GM21526 (cell line): ENCODE results near the gene CASKIN1.
A peak's percentile ranks its signal among the peaks of the same experiment; 100 is the strongest.

ENCODE experiments used
- ATAC-seq: cut with Tn5 transposase; IDR thresholded peaks from one replicate; pipeline ENCODE4 v1.9.1; 2021; ENCODE audit warnings: moderate library complexity; ENCODE audit not compliant: unreplicated experiment, low FRiP score

Gene CASKIN1

DNA sequence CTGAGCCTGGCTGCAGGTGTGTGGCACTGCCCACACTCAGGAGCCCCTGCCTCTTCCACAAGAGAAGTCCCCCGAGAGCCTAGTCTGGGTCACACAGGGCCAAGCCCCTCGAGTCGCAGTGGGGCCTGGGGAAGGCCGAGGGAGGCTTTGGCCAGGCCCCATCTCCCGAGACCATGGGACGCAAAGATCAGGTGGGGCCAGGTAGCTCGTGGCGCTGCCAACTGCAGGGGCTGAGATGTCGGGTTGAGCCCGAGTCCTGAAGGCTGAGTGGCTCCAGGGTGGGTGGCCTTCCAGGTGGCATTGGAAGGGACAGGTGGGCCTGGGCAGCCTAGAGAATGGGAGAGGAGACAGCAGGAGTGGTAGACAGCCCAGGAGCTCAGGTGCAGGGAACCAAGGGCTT lies 34.5 kb downstream of the CASKIN1 start:
- no peak for ATAC-seq

DNA sequence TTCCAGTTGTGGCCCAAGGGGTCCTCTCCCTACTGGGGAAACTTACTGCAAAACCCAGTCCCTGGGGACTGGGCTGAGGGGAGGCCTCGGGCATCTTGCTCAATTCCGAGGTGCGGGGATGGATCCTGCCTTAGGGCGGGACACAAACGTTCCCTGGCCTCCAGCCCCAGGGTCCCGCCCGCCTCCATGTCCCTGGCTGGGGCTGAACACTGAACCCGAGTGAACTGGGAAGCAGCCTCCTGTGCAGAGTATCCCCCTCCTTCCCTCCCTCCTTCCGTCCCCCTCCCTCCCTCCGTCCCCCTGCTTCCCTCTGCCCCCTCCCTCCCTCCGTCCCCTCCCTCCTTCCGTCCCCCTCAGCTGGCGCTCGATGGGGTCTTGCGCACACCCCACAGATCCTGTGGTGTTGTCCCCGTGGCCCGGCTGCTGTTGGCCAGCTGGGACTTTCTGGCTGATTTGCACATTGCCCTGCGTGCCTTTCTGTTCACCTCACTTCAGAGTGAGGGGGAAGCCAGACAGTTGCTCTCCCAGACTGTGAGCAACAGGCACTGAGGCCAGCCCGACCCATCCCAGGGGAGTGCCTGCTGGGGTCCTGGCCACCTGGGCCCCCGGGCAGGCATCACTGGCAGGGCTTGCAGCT lies 35.4 kb downstream of the CASKIN1 start:
- no peak for ATAC-seq

DNA sequence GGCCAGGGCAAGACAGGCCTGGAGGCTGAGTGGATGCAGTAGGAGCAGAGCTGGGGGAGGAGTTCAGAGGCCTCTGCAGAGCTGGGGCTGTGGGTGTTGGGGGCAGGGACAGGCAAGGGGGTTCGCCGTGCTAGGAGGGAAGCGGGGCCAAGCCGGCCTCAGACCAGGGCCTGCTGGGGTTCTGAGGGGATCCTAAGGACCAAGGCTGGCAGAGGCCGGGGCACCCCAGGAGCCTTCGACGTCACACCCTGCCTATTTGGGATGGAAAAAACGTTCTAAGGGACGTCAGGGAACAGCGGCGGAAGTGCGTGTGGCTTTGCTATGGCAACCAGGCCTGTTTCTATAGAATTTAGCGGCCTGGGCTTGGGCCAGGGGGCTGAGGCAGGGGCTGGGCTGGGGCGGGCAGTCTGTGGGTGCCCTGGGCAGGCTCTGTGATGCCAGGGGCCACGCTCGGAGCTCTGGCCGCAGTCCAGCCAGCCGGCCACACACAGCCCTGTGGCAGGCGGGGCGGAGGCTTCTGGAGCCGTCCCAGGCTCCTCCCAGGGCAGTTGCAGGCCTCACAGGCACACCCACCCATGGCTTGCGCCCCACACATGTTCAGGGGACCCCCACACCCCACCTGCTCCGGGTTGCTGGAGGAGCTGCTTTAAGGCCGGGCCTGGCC lies 37.1 kb downstream of the CASKIN1 start:
- no peak for ATAC-seq

DNA sequence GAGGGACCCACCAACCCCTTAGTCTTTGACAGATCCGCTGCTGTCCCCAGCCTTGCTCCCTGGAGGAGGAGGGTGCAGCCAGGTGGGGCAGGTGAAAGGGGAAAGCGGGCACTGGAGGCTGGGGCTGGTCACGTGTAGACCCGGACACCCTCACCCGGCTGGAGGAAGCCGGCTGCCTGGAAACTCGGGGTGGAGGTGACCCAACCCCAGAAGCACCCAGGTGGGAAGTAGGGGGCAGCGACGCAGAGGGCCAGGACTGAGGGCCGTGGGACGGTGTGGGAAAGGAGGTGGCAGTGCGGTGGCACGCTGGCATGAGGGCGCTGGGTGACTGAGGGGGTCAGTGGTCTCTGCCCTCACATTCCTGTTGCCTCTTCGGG lies 38.2 kb downstream of the CASKIN1 start:
- no peak for ATAC-seq

DNA sequence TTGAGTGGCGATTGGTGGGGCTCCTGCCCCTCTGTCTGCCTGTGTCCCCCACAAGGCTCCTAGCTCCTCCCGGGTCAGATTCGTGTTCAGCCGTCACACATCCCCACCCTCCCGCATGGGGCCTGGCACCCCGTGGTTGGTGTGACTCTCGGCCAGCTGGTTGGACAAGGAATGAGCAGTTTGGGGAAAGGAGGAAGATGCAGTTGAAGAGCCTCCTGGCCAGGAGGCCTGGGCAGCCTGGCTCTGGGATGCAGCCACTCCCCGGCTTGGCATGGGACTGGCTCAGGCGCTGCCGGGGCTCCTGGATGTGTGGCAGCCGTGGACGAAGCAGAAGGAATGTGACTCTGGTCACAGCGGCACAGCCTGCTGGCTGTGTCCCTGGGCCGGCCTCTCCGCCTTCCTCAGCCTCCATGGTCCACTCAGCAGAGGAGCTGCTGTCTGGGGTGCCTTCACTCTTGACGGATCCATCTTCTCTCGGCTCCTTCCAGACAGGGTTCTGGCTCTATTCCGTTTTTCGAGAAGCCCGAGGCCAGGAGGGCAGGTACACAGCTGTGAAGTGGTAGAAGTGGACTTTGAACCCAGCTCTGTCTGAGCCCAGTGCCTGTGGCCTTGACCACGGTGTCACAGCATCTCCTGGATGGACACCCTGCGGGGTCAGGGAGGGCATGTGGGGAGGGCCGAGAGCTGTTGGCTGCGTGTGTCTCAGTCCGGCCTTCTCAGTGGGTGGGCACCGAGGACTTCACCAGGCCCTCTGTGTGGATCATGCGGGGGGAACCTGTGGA lies 38.7 kb downstream of the CASKIN1 start:
- no peak for ATAC-seq

DNA sequence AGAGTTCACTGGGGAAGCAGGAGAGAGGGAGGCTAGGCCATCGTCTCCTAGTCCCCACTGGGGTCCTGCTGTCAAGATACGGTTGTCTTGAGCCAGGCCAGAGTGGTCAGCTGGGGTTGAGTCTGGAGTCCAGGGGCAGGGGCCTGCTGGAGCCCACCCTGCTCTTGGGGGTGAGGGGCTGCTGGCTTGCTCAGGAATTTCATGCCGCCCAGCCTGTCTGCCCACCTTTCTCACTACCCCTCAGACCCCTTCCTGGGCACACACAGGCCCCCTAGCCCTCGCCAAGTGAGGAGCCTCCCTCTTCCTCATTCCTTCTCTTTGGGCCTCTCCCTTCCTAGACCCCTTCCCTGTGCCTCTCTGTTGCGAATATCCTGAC lies 39.6 kb downstream of the CASKIN1 start:
- ATAC-seq: no peak

DNA sequence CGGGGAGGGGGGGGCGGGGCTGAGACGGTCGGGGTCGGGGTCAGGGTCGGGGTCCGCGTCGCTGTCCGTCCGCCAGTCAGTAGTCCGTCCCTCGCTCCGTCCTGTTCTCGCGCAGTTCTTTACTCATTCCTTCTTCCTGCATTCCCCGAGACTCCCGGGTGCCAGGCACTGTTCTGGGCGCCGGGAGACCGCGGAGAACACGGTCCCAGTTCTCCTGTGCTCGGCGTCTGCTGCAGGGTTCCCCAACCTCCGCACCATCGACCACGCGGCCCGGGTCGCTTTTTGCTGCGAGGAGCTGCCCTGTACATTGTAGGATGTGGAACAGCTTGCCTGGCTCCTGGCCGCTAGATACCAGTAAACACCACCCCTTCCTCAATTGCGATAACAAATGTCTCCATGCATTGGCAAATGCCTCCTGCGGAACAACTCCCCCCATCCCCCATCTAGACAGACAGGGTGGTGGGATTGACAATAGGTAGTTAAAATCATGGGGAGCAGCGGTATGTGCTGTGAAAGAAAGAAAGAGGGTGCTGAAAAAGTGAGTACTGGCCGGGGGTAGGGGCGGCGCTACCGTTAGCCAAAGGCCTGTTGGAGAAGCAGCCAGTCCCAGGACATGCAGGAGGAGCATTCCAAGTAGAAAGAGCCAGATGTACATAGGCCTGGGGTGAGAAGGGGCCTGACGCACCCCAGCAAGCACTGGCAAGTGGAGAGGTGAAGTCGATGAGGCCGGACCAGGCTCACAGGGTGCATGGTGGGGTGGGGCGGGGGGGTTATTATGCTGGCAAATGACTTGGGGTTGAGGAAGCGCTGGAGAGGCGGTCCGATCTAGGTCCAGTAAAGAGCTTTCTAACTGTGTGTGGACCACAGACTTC lies 40.2 kb downstream of the CASKIN1 start:
- no peak for ATAC-seq

DNA sequence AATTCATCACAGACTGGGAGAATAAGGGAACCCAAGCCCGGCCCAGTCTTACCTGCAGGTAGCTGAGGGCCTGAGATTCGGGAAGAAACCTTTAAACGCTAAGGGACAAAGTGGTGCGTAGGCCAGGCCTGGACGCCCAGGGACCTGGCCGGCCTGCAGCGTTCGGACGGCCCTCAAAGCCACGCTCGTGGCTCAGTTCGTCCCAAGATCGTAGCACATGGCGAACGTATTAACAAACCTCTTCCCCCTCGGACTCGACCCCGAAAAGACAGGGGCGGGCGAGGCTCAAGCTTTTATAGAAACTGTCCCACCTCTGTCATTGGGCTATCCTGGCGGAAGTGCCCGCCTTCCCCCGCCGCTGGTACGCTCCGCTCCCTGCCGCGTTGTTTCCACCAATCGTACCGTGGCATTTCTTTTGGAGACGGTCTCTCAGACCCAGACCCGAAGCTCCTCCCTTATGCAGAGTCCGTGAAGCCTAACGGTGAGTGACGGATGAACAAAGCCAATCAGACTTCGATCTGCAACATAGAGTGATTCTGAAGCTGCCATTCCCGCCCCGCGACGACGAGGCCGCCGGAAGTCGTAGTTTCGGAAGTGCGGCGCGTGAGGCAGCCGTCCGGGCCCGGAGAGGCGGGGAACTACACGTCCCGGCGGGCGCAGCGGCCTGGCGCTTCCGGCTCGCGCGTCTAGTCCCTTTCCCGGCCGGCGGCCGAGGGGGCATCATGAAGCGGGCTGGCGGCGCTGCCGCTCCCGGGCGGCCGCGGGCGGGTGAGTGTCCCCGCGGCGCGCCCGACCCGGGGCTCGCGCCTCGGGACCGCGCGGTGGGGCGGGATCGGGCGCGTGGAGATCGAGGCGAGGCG lies 41.1 kb downstream of the CASKIN1 start, which contains the start of gene TRAF7:
Gene TRAF7 (plus strand): TSS at position 692 of the 860 bp plus-strand sequence. CDS start 8,139 bp downstream, outside the sequence.
- peak; percentile 75 for ATAC-seq

DNA sequence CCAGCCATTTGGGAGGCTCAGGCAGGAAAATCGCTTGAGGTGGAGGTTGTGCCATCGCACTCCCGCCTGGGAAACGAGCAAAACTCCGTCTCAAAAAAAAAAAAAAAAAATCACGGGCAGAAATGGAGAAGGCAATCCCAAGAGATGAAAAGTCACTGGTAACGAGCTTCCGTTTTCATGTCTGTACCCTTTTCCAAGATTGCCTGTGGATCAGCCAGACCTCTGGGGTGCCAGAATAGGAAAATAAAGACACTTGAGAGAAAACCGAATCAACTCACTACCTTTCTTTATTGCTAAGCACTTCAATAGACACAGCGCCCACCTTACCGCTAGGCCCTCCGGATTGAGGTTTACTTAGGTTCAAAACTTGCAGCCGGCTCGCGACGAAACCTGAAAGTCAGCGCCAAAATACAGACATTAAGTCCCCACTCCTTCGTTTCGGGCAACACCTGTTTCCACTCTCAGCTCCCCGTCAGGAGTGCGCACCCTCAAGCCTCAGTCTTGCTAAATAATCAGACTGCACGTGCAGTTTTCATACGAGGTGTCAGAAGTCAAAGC lies 41.8 kb downstream of the CASKIN1 start:
- ATAC-seq: no peak

DNA sequence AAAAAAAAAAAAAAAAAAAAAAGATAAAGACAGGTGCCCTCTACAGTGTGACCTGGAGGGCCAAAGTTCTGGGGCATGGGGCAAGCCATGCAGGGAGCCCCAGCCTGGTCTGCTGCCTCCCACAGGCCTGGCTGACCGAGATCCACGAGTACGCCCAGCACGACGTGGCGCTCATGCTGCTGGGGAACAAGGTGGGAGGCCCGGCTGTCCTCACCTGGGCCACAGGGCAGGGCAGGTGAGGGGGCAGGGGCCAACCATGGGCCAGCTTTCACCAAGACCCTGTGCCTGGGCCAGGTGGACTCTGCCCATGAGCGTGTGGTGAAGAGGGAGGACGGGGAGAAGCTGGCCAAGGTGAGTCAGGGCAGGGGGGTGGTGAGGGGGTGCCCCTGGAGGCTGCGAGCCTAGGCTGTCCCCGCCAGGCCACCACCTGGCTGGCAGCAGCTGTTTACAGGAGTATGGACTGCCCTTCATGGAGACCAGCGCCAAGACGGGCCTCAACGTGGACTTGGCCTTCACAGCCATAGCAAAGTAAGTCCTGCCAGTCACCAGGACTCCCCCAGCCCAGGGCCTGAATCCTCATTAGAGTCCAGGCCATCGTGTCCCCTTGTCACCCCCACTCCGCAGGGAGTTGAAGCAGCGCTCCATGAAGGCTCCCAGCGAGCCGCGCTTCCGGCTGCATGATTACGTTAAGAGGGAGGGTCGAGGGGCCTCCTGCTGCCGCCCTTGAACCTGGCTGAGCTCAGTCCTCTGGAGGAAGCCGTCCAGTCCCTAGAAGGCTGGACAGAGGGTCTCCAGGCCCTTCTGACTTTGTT lies 43.5 kb downstream of the CASKIN1 start:
- no peak for ATAC-seq

DNA sequence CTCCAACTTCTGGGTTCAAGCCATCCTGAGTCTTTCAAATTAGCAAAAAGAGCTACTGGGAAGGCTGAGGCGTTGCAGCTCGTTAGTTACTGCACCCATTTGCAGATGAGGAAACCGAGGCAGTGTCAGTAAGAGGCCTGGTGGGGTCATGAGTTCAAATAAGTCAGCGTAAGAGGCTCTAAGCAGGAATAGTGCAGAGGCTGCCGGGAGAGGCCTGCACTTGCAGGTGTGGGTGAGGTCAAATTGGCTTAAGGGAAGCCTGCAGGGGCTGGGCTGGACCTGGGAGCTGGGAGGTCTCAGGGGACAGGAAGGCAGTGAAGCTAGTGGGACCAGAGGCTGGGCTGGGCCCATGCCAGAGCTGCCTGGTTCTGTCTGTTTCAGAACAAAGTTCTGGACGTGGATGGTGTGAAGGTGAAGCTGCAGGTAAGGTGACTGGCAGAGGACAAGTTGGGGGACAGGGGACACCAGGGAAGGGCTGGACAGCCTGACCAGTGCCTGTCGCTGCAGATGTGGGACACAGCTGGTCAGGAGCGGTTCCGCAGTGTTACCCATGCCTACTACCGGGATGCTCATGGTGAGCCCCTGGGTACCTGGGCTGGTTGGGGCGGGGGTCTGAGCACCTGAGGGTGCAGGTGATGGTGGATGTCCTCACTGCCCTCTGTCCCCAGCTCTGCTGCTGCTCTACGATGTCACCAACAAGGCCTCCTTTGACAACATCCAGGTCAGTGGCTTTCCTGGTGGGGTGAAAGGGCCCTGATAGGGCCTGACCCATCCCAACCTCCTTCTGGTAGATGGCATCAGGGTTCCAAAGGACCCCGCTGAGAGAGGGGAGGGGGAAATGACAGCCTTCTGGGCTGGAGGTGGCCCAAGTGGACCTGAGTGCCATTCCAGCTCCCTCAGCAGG lies 45.0 kb downstream of the CASKIN1 start:
- no peak for ATAC-seq

DNA sequence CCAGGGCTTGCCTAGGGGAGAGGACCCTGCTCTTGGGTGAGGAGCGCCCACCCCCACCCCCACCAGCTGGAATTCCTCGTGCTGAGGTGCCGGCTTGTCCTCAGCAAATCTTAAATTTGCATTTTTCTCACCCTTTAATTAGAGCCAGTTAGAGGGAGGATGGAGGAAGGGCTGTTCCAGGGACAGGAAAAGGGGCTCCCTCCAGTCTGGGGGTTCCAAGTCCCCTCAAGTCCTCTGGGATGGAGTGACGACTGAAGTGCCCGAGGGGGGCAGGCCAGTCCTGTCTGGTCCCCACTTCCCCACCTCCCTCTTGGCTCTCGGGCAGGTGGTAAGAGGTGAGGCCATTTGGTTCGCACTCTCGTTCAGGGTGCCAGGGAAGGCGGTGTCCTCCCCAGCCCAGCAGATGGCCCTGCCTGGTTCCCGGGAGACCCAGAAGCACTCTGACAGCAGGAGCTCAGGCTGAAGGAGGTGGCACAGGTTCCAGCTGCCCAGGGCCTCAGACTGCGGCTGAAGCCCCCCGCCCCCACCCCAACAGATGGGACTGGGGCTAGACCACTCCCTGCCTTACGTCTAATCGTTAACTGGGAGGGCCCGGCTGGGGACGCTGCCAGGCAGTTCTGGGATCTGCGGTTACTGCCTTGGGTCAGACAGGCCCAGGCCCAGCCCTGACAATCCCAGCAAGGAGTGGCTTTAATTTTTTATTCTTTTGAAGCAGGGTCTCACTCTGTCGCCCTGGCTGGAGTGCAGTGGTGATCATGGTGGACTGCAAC lies 45.8 kb downstream of the CASKIN1 start:
- no peak for ATAC-seq

DNA sequence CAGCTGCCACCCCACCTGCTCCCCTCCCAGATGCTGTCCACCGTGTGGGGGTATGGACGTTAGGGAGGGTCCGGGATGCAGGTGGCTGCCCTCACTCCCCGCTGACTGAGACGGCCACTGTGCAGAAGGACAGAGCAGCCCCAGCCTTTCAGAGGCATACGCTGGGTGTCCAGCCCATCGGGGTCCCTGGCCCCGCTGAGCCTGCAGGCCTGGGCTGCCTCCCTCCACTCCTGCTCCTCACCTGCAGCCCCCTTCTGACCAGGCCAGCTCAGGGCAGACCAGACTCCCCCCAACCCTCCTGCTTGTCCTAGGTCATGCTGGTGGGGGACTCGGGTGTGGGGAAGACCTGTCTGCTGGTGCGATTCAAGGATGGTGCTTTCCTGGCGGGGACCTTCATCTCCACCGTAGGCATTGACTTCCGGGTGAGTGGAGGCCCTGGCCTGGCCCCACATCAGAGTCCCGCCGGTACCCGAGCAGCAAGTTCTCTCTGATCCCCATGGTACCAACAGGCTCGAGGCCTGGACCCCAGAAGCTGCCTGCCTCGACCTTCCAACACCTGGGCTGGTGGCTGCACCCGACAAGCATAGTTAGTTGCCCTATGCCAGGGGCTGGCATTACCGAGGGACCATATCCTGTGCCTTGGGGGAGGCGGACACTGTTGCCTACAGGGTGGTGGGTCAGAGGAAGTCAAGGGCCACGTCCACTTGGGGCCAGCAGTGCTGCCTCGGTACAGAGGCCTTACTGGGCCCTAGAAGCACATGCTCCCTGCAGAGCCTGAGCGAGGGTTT lies 46.6 kb downstream of the CASKIN1 start:
- no peak for ATAC-seq

DNA sequence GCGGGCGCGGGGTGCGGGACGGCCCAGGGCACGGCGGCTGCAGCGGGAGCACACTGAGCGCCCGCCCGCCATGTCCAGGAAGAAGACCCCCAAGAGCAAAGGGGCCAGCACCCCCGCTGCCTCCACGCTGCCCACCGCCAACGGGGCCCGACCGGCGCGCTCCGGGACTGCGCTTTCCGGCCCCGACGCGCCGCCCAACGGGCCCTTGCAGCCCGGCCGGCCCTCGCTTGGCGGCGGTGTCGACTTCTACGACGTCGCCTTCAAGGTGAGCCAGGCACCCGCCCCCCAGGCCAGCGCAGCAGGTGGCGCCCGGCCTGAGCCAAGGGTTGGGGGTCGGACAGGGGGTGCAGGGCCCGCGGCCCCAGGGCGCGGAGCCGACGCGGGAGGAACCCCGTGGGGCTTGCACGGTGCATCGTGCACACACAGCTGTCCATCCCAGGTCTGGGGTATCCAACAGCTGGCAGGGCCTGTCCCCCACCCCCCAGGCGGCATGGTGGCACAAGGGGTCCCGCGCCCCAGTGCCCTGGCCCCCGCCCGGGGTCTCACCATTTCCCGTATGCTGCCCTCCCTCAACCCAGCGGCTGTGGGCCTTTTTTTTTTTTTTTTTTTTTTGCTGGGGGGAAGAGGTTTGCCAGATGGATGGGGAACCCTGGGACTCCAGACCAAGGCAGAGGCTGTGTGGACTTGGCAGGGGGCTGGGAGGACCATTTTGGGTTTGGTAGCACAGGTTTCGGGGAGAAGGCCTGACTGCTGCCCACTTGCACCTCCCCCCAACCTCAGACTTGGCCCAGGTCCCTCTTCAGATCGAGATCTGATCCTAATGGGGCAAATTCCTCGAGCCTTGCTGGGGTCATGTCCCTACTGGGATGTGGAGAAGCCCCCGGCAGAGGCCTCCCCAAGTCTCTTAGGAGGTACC lies 47.4 kb downstream of the CASKIN1 start:
- no peak for ATAC-seq

DNA sequence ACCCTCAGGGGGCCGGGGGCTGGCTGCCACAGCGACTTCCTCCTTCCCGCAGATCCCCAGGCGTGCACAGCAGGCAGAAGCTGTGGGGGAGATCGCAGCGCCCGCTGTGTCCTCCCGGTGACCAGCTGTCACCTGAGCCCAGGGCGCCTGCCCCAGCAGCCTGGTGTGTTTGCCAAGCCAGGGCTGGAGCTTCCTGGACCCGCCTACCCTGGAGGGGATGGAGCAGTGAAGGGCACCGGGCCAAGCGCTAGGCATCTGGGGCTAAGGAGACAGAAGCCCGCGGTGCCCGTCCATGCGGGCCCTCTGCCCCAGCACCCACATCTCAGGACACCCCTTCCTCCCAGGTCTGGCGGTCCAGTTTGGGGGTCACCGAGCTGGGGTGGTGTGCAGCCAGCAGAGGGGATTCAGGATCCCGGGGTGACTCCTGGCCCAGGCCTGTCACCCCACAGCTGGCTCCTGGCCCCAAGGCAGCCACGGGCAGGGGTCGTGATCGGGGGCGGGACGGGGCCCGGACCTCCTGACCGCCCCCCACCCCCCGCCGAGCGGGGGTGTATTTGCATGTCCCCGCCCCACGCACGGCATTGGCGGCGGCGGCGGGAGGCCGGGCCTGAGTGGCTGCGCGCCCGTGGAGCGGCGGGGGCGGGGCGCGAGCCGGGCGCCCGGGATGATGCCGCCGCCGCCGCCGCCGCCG lies 48.3 kb downstream of the CASKIN1 start, which contains the start of gene RAB26:
Gene RAB26 (plus strand): TSS at position 645 of the 691 bp plus-strand sequence. CDS start 159 bp downstream, outside the sequence.
- ATAC-seq: no peak
